ENCODE data around the gene GPC6. TPM values are rescaled to one million over a fixed set of nuclear protein-coding genes. Genes with fewer than 3 reads are reported as not detected.
A peak's percentile ranks its signal among the peaks of the same experiment; 100 is the strongest.

The GPC6 gene
- polyA plus RNA-seq, 1 of the 3 experiments (the other 2 are of a cell fraction): 6.7 TPM

GRCh38 chr13:94073007-94073744 lies 846.6 kb downstream of the GPC6 start (continued):
- no peak for TF ChIP-seq RFX5 (IDR thresholded peaks at IDR 0.05; ENCODE audit: low read length)
- no peak for TF ChIP-seq RCOR1 (IDR thresholded peaks at IDR 0.05; ENCODE audit: low read length)
- no peak for TF ChIP-seq ELF1 (IDR thresholded peaks at IDR 0.05)
- TF ChIP-seq CHD2 (IDR thresholded peaks at IDR 0.05; ENCODE audit: low read length, partially characterized antibody): no peak
- TF ChIP-seq YY1 (IDR thresholded peaks at IDR 0.05; ENCODE audit: low read depth): 0 out of 2 replicates have a peak, but pooled peaks have one; percentile 28
- no peak for TF ChIP-seq GABPA (IDR thresholded peaks at IDR 0.05; ENCODE audit: low read depth)
- TF ChIP-seq POLR2AphosphoS5 (IDR thresholded peaks at IDR 0.05; ENCODE audit: low read depth, low read length): peak; percentile 61; the same call in 1 of the 2 replicates
- TF ChIP-seq IRF3 (IDR thresholded peaks at IDR 0.05; ENCODE audit: low read depth, low read length): no peak
- no peak for TF ChIP-seq USF2 (IDR thresholded peaks at IDR 0.05; ENCODE audit: borderline replicate concordance, low read depth, low read length)
- TF ChIP-seq ZBTB33 (IDR thresholded peaks at IDR 0.05; ENCODE audit: borderline replicate concordance, low read depth): peak; percentile 58; the same call in 1 of the 2 replicates
- TF ChIP-seq TEAD4 (IDR thresholded peaks at IDR 0.05; ENCODE audit: borderline replicate concordance, insufficient read depth): peak; percentile 88
- 0 out of 2 replicates have a peak, but pooled peaks have one; percentile 25 for TF ChIP-seq MAX (IDR thresholded peaks at IDR 0.05; ENCODE audit: low read depth)
- no peak for TF ChIP-seq FOXJ3 (CRISPR knock-in tag; IDR thresholded peaks at IDR 0.05)
- no peak for TF ChIP-seq GATA2 (CRISPR knock-in tag; IDR thresholded peaks at IDR 0.05)
- TF ChIP-seq JUND (IDR thresholded peaks at IDR 0.05): peak; percentile 66; the same call in 1 of the 2 replicates
- no peak for TF ChIP-seq SIN3A (IDR thresholded peaks at IDR 0.05; ENCODE audit: borderline replicate concordance, low read depth, low read length)
- no peak for TF ChIP-seq SMC3 (IDR thresholded peaks at IDR 0.05; ENCODE audit: low read depth, low read length)
- peak; percentile 92 for TF ChIP-seq TCF12 (IDR thresholded peaks at IDR 0.05)
- TF ChIP-seq PBX3 (IDR thresholded peaks at IDR 0.05): peak; percentile 73
